KMS-11 (cell line): ENCODE results near the gene NAA60.
"Not testable (repeated sequence)": the region's sequence is repeated elsewhere in the genome, so short reads cannot be mapped to it uniquely, and the experiment has no call there.

Source experiments
- H2AFZ ChIP-seq: fragments of 200-600 bp; sonication (generic); 2 replicates; pipeline ENCODE4 v1.6.1; 2016; ENCODE audit warnings: antibody characterized with exemption, mixed run types, low read depth
- H3K27ac ChIP-seq: fragments of 200-600 bp; sonication (generic); 2 replicates; pipeline ENCODE4 v1.6.1; 2016; ENCODE audit warnings: mild to moderate bottlenecking, mixed run types
- H3K27me3 ChIP-seq: fragments of 200-600 bp; sonication (generic); 2 replicates; pipeline ENCODE4 v1.6.1; 2017; ENCODE audit warnings: mild to moderate bottlenecking, low read depth, mixed run types, moderate library complexity; ENCODE audit not compliant: insufficient read depth
- H3K36me3 ChIP-seq: fragments of 200-600 bp; sonication (generic); 2 replicates; pipeline ENCODE4 v1.6.1; 2017; ENCODE audit warnings: mild to moderate bottlenecking, mixed run types; ENCODE audit not compliant: insufficient read depth
- H3K4me1 ChIP-seq: fragments of 200-600 bp; sonication (generic); 2 replicates; pipeline ENCODE4 v1.6.1; 2016; ENCODE audit warnings: mild to moderate bottlenecking, low read depth, mixed run types; ENCODE audit not compliant: poor library complexity, severe bottlenecking
- H3K4me2 ChIP-seq: fragments of 200-600 bp; sonication (generic); 2 replicates; pipeline ENCODE4 v1.7.0; 2016; ENCODE audit warnings: mild to moderate bottlenecking, mixed run types
- H3K4me3 ChIP-seq: fragments of 200-600 bp; sonication (generic); IDR thresholded peaks from 2 replicates; pipeline ENCODE4 v1.6.1; 2017; ENCODE audit warnings: low read depth, low read length, mixed read lengths; ENCODE audit not compliant: insufficient read depth
- H3K79me2 ChIP-seq: fragments of 200-600 bp; sonication (generic); 2 replicates; pipeline ENCODE4 v1.6.1; 2016; ENCODE audit warnings: low read depth, mixed run types; ENCODE audit not compliant: insufficient read depth
- H3K9ac ChIP-seq: fragments of 200-600 bp; sonication (generic); 2 replicates; pipeline ENCODE4 v1.6.1; 2016; ENCODE audit warnings: mild to moderate bottlenecking, mixed run types
- H4K20me1 ChIP-seq: fragments of 200-600 bp; sonication (generic); 2 replicates; pipeline ENCODE4 v1.6.1; 2016; ENCODE audit warnings: mild to moderate bottlenecking, mixed run types; ENCODE audit not compliant: insufficient read depth
- CTCF ChIP-seq: fragments of 200-600 bp; sonication (generic); conservative IDR thresholded peaks from 2 replicates; pipeline ENCODE4 v1.6.1; 2017; ENCODE audit warnings: low read depth, mild to moderate bottlenecking, antibody characterized with exemption, low read length, moderate library complexity, mixed read lengths

NAA60 gene

GRCh38 chr16:3472878-3473595 lies 29.6 kb downstream of the NAA60 start:
- Histone ChIP-seq H3K9ac (no peak overlapping the region), H3K79me2 (peaks cover 98% of the 10 kb centered on the region), H3K4me3 (no peak overlapping the region), H3K27ac (no peak overlapping the region), H3K4me2 (no peak overlapping the region), H3K4me1 (no peaks in the 10 kb centered on the region), H4K20me1 (peaks cover 25% of the 10 kb centered on the region; the same call in 1 of the 2 replicates), H3K27me3 (no peaks in the 10 kb centered on the region), H2AFZ (no peak overlapping the region), H3K36me3 (peaks cover 5% of the 10 kb centered on the region; the same call in 1 of the 2 replicates)
- TF ChIP-seq CTCF: no peak

- H3K4me1 ChIP-seq, H3K27ac ChIP-seq, H3K36me3 ChIP-seq, H2AFZ ChIP-seq, H3K27me3 ChIP-seq, H3K9ac ChIP-seq, H3K4me2 ChIP-seq, H3K4me3 ChIP-seq: not testable (repeated sequence)
- Histone ChIP-seq H4K20me1 (peaks cover 25% of the 10 kb centered on the region; the same call in 1 of the 2 replicates), H3K79me2 (peaks cover 98% of the 10 kb centered on the region)
Observed at GRCh38 chr16:3473596-3473943, 30.1 kb downstream of the NAA60 start.

GRCh38 chr16:3474136-3474779 lies 30.8 kb downstream of the NAA60 start:
- Histone ChIP-seq H3K4me1 (no peaks in the 10 kb centered on the region), H3K27me3 (no peaks in the 10 kb centered on the region), H3K4me3 (no peak overlapping the region), H3K9ac (no peak overlapping the region), H3K27ac (no peak overlapping the region), H3K4me2 (no peak overlapping the region), H4K20me1 (peaks cover 25% of the 10 kb centered on the region; the same call in 1 of the 2 replicates), H3K79me2 (peaks cover 98% of the 10 kb centered on the region), H3K36me3 (peaks cover 8% of the 10 kb centered on the region; the same call in 1 of the 2 replicates), H2AFZ (no peak overlapping the region)
- TF ChIP-seq CTCF: no peak

GRCh38 chr16:3474870-3475269 lies 31.4 kb downstream of the NAA60 start:
- Histone ChIP-seq H4K20me1 (peaks cover 21% of the 10 kb centered on the region; the same call in 1 of the 2 replicates), H3K79me2 (peaks cover 98% of the 10 kb centered on the region)
- H3K4me3 ChIP-seq, H3K4me2 ChIP-seq, H3K36me3 ChIP-seq, H3K9ac ChIP-seq, H3K27ac ChIP-seq, H2AFZ ChIP-seq, H3K4me1 ChIP-seq, H3K27me3 ChIP-seq: not testable (repeated sequence)

- H3K4me2 ChIP-seq: no peak overlapping the region
- peaks cover 13% of the 10 kb centered on the region; the same call in 1 of the 2 replicates for H4K20me1 ChIP-seq
- H3K27me3 ChIP-seq: no peaks in the 10 kb centered on the region
- no peak overlapping the region for H2AFZ ChIP-seq
- peaks cover 14% of the 10 kb centered on the region; the same call in 1 of the 2 replicates for H3K36me3 ChIP-seq
- peaks cover 93% of the 10 kb centered on the region for H3K79me2 ChIP-seq
- no peak overlapping the region for H3K27ac ChIP-seq
- H3K4me1 ChIP-seq: no peaks in the 10 kb centered on the region
- H3K4me3 ChIP-seq: no peak overlapping the region
- no peak overlapping the region for H3K9ac ChIP-seq
- no peak for TF ChIP-seq CTCF
Observed at GRCh38 chr16:3475604-3476375, 32.3 kb downstream of the NAA60 start.
